Measurements from ENCODE around the gene AGFG1. TPM values are rescaled to one million over a fixed set of nuclear protein-coding genes. Genes with fewer than 3 reads are reported as not detected.

The AGFG1 gene
- total and polyA plus RNA-seq, 4 donors, result 22.4 to 142 (median 74.5) TPM

- Histone ChIP-seq H3K9ac (ENCODE audit: insufficient read depth in 1 of 2, low read length in 2 of 2) (no peak overlapping the region), H3K27ac (ENCODE audit: low read depth in 1 of 2, low read length in 1 of 2) (no peak overlapping the region), H3K9me3 (ENCODE audit: control insufficient read depth in 4 of 4, insufficient read depth in 3 of 4, low read length in 3 of 4) (no peaks in the 10 kb centered on the region), H3K36me3 (ENCODE audit: control insufficient read depth in 4 of 4, insufficient read depth in 4 of 4, low read length in 4 of 4) (no peaks in the 10 kb centered on the region), H3K4me1 (ENCODE audit: control insufficient read depth in 5 of 5, insufficient read depth in 5 of 5, low read length in 5 of 5) (peaks cover 0 to 5% (median under 1%) of the 10 kb centered on the region in 5 donors), H3K27me3 (ENCODE audit: control insufficient read depth in 3 of 3, insufficient read depth in 3 of 3, low read length in 2 of 3) (no peaks in the 10 kb centered on the region), H3K4me3 (no peak overlapping the region)
- 87 to 88% methylated on average over 3 of the region's 3 CpGs for WGBS, 2 donors
- ATAC-seq (ENCODE audit: insufficient read depth, low FRiP score) (no peak), DNase-seq (no peak)
- no peak for TF ChIP-seq CTCF (IDR thresholded peaks at IDR 0.05; ENCODE audit: control extremely low read depth, extremely low read depth)
Observed at GRCh38 chr2:227488045-227488444, 16.1 kb downstream of the AGFG1 start.

- H3K9ac ChIP-seq (ENCODE audit: insufficient read depth in 1 of 2, low read length in 2 of 2), result no peak overlapping the region
- DNase-seq (no peak), ATAC-seq (ENCODE audit: insufficient read depth, low FRiP score) (no peak)
- H3K36me3 ChIP-seq (ENCODE audit: control insufficient read depth in 4 of 4, insufficient read depth in 4 of 4, low read length in 4 of 4), result peaks cover 0 to 2% (median under 1%) of the 10 kb centered on the region in 4 donors
- H3K4me3 ChIP-seq, result no peak overlapping the region
- peaks cover 0 to 6% (median 0%) of the 10 kb centered on the region in 5 donors for H3K4me1 ChIP-seq (ENCODE audit: control insufficient read depth in 5 of 5, insufficient read depth in 5 of 5, low read length in 5 of 5)
- no peak for TF ChIP-seq CTCF (IDR thresholded peaks at IDR 0.05; ENCODE audit: control extremely low read depth, extremely low read depth)
- WGBS, 2 donors, result 72 to 83% methylated on average over 3 of the region's 3 CpGs
- H3K27ac ChIP-seq (ENCODE audit: low read depth in 1 of 2, low read length in 1 of 2), result no peak overlapping the region
- H3K27me3 ChIP-seq (ENCODE audit: control insufficient read depth in 3 of 3, insufficient read depth in 3 of 3, low read length in 2 of 3), result no peaks in the 10 kb centered on the region
- no peaks in the 10 kb centered on the region for H3K9me3 ChIP-seq (ENCODE audit: control insufficient read depth in 4 of 4, insufficient read depth in 3 of 4, low read length in 3 of 4)
Observed at GRCh38 chr2:227491386-227491785, 19.4 kb downstream of the AGFG1 start.

- H3K9me3 ChIP-seq (ENCODE audit: control insufficient read depth in 4 of 4, insufficient read depth in 3 of 4, low read length in 3 of 4), result no peaks in the 10 kb centered on the region
- no peak overlapping the region for H3K4me3 ChIP-seq
- H3K36me3 ChIP-seq (ENCODE audit: control insufficient read depth in 4 of 4, insufficient read depth in 4 of 4, low read length in 4 of 4), result peaks cover 0 to 2% (median under 1%) of the 10 kb centered on the region in 4 donors
- no peaks in the 10 kb centered on the region for H3K27me3 ChIP-seq (ENCODE audit: control insufficient read depth in 3 of 3, insufficient read depth in 3 of 3, low read length in 2 of 3)
- 92 to 93% methylated on average over 2 of the region's 2 CpGs for WGBS, 2 donors
- DNase-seq (no peak), ATAC-seq (ENCODE audit: insufficient read depth, low FRiP score) (no peak)
- no peak overlapping the region for H3K9ac ChIP-seq (ENCODE audit: insufficient read depth in 1 of 2, low read length in 2 of 2)
- TF ChIP-seq CTCF (IDR thresholded peaks at IDR 0.05; ENCODE audit: control extremely low read depth, extremely low read depth), result no peak
- peaks cover 0 to 4% (median 0%) of the 10 kb centered on the region in 5 donors for H3K4me1 ChIP-seq (ENCODE audit: control insufficient read depth in 5 of 5, insufficient read depth in 5 of 5, low read length in 5 of 5)
- H3K27ac ChIP-seq (ENCODE audit: low read depth in 1 of 2, low read length in 1 of 2), result no peak overlapping the region
Observed at GRCh38 chr2:227493524-227493923, 21.6 kb downstream of the AGFG1 start.

DNA sequence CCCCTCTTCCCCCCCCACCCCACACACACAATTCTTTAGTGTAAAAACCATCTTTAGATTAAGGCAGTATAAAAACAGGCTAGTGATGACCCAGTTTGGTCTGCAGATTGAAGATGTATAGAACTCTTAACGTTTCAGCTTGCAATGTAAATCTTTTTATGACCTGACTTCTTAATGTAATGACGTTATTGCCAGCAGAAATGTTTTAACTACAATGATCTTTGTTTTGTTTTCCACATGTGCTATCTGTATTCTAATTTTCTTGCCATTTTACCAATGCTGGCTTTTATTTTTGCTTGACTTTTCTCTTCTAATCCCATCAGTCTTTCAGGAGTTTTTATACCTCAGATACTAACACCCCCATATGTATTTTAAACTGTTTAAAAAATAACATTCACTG, 25.2 kb downstream of the AGFG1 start:
- Histone ChIP-seq H3K36me3 (ENCODE audit: control insufficient read depth in 4 of 4, insufficient read depth in 4 of 4, low read length in 4 of 4) (peaks cover 0 to 5% (median 2%) of the 10 kb centered on the region in 4 donors), H3K9me3 (ENCODE audit: control insufficient read depth in 4 of 4, insufficient read depth in 3 of 4, low read length in 3 of 4) (no peaks in the 10 kb centered on the region), H3K27ac (ENCODE audit: low read depth in 1 of 2, low read length in 1 of 2) (no peak overlapping the region), H3K4me1 (ENCODE audit: control insufficient read depth in 5 of 5, insufficient read depth in 5 of 5, low read length in 5 of 5) (peaks cover 0 to 10% (median 0%) of the 10 kb centered on the region in 5 donors), H3K27me3 (ENCODE audit: control insufficient read depth in 3 of 3, insufficient read depth in 3 of 3, low read length in 2 of 3) (no peaks in the 10 kb centered on the region), H3K9ac (ENCODE audit: insufficient read depth in 1 of 2, low read length in 2 of 2) (no peak overlapping the region), H3K4me3 (no peak overlapping the region)
- WGBS, 2 donors, result 86 to 92% methylated on average over 2 of the region's 2 CpGs
- no peak for ATAC-seq (ENCODE audit: insufficient read depth, low FRiP score)
- TF ChIP-seq CTCF (IDR thresholded peaks at IDR 0.05; ENCODE audit: control extremely low read depth, extremely low read depth), result no peak
- no peak for DNase-seq

Data from lung (tissue), 12 donors.